NOMO-1 treated with DMSO at 0.1 percent for 48 hours (cell line): ENCODE data around the gene RBM10.

Experiments used
- DNase-seq: peaks from one replicate; lab custom pipeline; 2025; ENCODE audit not compliant: unreplicated experiment; lab: John Stamatoyannopoulos, UW

Gene RBM10

GRCh38 chrX:47146936-47147859, 2.2 kb downstream of the RBM10 start:
- DNase-seq = no peak

DNA sequence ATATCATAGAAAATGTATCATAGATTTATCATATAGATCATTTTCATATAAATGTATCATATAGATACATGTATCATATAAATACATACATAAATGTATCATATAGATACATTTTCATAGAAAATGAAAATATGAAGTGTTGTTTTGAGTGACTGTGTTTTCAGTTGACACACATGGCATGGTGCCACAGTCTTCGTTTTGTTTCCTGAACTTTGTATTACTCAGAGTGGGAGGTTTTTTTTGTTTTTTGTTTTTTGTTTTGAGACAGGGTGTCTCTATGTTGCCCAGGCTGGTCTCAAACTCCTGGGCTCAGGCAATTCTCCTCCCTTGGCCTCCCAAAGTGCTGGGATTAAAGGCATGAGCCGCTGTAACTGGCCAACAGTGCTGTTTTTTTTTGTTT, 3.9 kb downstream of the RBM10 start:
- DNase-seq = no peak

GRCh38 chrX:47151435-47151834, 6.4 kb downstream of the RBM10 start:
- DNase-seq = no peak

DNA sequence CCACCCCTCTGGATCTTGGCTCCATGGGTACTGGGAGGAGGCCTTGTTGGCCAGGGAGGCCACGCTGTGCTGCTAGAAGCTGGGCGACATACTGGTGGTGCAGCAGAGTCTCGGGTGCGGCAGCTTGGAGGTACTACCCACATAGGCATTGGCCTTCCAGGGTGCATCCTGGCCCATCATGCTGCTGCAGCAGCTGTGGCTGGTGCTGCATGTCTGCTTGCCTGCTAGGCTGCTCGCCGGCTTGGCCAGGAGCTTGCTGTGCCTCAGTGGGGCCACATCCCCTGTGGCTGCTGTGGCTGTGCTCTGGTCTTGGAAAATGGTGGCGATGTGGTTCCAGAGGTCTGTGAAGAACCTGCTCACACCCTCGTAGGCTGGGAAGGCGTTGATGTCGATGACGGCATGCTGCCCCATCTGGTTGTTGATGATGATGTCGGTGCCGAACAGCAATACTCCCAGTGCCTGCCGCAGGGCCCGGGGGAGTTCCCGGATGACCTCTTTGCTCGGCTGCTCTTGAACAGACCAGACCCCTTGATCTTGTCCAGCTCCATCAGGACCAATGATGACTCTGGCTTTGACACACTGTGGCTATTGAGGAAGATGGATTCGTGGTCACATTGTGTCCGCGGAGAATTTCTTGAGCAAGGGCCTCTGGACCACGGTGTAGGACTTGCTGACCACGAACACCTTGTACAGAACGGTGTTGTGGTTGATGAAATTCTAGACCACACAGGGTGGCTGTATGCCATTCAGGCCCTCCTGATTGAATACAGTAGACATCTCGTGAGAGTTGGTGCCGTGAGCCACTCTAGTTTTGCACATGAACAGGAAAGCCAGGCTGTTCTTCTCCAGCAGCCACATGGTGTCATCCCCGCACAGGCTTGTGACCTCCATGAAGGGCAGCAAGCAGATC, 11.8 kb downstream of the RBM10 start:
- DNase-seq = no peak

DNA sequence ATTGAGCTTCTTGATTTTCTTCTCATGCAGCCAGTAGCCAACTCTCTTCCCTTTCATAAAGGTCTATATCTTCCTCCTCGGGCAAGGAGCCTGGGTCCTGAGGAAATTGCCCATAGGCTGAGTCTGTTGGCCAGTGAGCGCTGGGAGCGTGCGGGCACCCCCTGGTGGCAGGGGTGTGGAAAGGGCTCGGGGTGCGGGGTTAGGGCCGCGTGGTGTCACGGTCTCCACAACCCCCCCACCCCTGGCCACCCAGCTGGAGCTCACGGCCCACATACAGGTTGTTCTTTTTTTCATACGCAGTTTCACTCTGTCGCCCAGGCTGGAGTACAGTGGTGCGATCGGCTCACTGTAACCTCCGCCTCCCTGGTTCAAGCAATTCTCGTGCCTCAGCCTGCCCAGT, 13.1 kb downstream of the RBM10 start:
- DNase-seq = no peak

GRCh38 chrX:47158781-47159180, 13.8 kb downstream of the RBM10 start:
- no peak for DNase-seq

DNA sequence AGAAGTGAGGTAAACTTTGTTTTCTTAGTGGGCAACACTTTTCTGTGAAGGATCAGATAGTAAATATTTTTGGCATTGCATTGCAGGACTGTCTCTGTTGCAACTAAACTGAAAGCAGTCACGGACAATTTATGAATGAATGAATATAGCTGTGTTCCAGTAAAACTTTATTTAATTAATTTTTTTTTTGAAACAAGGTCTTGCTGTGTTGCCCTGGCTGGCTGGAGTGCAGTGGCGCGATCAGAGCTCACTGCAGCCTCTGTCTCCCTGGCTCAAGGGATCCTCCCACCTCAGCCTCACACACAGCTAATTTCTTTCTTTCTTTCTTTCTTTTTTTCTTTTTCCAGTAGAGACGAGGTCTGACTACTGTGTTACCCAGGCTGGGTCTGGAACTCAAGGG, 15.8 kb downstream of the RBM10 start:
- DNase-seq = no peak

- DNase-seq = no peak
Observed at GRCh38 chrX:47162927-47163583, 18.0 kb downstream of the RBM10 start.

GRCh38 chrX:47164420-47164819, 19.4 kb downstream of the RBM10 start:
- DNase-seq = no peak

- DNase-seq = no peak
Observed at GRCh38 chrX:47166126-47166525, 21.1 kb downstream of the RBM10 start.

- DNase-seq = no peak
Observed at GRCh38 chrX:47168495-47169073, 23.6 kb downstream of the RBM10 start.

DNA sequence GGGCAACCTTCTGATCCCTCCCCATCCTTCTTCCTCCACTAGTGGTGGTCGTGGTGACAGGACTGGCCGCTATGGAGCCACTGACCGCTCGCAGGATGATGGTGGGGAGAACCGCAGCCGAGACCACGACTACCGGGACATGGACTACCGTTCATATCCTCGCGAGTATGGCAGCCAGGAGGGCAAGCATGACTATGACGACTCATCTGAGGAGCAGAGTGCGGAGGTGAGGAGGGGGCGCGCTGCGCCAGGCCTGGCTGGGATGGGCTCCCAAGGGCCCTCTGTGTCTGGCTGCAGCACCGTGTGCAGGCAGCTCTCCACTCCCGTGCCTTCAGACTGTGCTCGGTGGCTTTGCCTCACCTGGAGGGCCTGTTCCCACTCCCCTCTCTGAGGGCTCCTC, 24.3 kb downstream of the RBM10 start:
- DNase-seq = no peak

DNA sequence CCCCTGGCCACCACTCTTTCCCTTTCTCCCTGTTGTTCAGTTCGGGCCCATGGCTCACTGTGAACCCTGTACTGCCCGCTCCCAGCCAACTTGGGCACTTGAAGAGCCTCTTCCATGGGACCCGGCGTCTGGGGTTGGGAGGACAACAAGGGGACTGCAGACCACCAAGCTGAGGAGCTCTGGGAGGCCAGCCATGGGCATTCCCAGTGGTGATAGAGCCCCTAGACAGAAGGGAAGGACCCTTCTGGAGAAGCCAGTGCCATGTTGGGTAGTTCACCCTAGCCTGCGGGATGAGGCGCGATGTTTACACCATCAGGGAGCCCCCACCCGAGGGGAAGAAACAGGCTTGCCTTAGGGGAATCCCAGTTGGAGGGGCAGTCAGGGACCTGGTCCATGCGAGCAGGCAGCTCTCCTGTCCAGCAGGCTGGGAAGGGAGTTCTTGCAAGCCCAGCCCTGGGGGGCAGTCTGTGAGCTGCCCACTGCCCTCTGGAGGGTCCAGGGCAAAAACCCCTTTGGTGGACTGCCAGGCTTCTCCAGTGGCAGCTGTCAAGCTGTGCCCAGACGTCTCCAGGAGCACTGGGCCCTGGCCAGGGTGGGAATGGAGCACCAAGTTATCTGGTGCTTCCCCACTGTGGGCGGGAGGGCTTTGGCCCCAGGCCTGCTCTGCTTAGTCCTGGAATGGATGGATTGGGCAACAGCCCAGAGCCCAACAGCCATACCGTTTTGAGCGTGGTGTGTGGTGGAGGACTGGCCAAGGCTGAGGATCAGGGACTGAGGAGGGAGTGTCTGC, 24.9 kb downstream of the RBM10 start:
- DNase-seq = no peak

- no peak for DNase-seq
Observed at GRCh38 chrX:47170861-47171692, 26.1 kb downstream of the RBM10 start.

GRCh38 chrX:47171996-47172395, 27.0 kb downstream of the RBM10 start:
- no peak for DNase-seq

- DNase-seq = no peak
Observed at GRCh38 chrX:47172549-47172948, 27.5 kb downstream of the RBM10 start.

DNA sequence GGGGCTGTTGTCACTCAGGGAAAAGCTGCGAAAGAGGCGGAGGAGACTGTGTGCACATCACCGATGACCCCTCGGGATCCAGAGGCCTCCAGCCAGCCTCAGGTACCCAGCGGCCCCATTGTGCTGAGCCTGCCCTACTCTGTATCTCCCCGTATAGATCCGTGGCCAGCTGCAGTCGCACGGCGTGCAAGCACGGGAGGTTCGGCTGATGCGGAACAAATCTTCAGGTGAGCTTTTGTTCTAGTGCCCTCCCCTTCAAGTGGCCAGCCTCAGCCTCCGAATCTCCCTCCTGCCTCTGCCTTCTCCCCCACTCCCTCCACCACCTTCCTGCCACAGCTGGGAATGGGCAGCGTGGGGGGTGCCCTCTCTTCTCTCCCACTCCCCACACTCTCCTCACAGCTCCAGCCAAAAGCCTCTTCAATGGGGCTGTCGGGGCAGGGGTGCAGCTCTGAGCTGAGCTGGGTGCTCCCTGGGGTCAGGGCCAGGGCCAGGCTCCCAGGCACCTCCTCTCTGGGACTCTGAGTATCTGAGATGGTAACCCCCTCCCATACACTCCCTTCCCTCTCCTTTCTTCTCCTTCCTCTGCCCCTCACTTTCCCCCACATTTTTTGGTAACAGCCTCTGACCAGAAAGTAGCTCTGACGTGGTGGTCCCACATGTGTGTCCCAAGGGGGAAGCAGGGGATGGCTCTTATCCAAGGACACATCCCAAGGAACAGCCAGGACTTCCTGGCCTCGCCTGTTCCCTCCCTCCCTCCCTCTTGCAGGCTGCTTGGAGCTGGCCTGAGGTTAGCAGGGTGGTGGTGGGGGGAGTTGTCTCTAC, 28.2 kb downstream of the RBM10 start:
- DNase-seq = no peak

- no peak for DNase-seq
Observed at GRCh38 chrX:47174376-47174775, 29.4 kb downstream of the RBM10 start.
